Uterus (tissue), 2 donors: ENCODE results near the gene RGPD5.
"Not testable (repeated sequence)": the region's sequence is repeated elsewhere in the genome, so short reads cannot be mapped to it uniquely, and the experiment has no call there.

Source experiments
- POLR2A ChIP-seq, 2 donors: fragments of 450-650 bp; IDR thresholded peaks; one replicate each; pipeline ENCODE4 v1.6.1; 2016; ENCODE audit warnings: antibody characterized with exemption in 2 of 2, mild to moderate bottlenecking in 1 of 2, moderate library complexity in 1 of 2
- TF ChIP-seq, protein P1 (sequence below), 4 experiments: fragments of 200-600 bp in 2 of 4; fragments of 450-650 bp in 2 of 4; sonication (generic) in 2 of 4; IDR thresholded peaks; one replicate each; pipeline ENCODE4 v1.5.1; 2016 to 2019; ENCODE audit warnings: antibody characterized with exemption in 4 of 4, mild to moderate bottlenecking in 2 of 4, moderate library complexity in 1 of 4

DNA sequence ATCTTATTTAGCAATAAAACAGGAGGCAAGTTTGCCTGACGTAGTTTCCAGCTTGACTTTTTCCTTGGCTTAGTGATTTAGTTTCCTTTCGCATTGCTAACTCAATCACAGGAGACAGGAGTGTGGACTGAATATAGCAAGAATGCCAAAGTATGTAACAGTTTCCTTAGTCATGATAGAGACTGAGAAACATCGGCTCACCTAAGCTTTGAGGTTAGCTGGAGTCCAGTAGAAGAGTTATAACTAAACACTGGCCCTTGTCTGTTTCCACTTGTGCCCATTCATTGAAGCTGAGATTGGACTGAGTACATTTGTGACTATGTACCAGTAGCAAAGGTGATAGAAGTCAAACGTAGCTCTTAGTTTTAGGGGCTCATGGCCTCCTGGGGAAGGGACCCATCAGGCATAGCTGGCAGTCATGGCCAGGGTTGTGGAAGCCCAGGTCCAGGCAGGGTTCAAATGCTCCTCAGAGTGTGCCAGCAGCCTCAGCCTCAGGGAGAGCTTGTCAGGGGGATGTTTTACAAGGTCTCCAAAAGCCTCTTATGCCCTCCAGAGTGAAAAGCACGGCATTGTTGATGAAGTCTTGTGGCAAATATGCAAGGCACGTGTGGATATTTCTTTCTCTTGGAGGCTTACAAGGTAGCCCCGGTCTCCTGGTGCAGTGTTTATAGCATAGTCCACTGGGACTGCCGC lies 103.8 kb downstream of the RGPD5 start:
- not testable (repeated sequence) for TF ChIP-seq POLR2A (IDR thresholded peaks at IDR 0.05)
- TF ChIP-seq, protein P1, sequence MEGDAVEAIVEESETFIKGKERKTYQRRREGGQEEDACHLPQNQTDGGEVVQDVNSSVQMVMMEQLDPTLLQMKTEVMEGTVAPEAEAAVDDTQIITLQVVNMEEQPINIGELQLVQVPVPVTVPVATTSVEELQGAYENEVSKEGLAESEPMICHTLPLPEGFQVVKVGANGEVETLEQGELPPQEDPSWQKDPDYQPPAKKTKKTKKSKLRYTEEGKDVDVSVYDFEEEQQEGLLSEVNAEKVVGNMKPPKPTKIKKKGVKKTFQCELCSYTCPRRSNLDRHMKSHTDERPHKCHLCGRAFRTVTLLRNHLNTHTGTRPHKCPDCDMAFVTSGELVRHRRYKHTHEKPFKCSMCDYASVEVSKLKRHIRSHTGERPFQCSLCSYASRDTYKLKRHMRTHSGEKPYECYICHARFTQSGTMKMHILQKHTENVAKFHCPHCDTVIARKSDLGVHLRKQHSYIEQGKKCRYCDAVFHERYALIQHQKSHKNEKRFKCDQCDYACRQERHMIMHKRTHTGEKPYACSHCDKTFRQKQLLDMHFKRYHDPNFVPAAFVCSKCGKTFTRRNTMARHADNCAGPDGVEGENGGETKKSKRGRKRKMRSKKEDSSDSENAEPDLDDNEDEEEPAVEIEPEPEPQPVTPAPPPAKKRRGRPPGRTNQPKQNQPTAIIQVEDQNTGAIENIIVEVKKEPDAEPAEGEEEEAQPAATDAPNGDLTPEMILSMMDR (IDR thresholded peaks at IDR 0.05) = not testable (repeated sequence)
